GM12878 (cell line): ENCODE results near the gene ZNF701.
"Not testable (repeated sequence)": the region's sequence is repeated elsewhere in the genome, so short reads cannot be mapped to it uniquely, and the experiment has no call there.

Source experiments
- ATF3 ChIP-seq: IDR thresholded peaks from 2 replicates; pipeline ENCODE4 v1.6.1; 2011; ENCODE audit warnings: low read depth, mild to moderate bottlenecking, low read length, moderate library complexity, borderline replicate concordance; ENCODE audit errors: extremely low read depth
- CEBPB ChIP-seq, 2 experiments: fragments of 150-350 bp in 1 of 2; IDR thresholded peaks; 2 replicates each; pipeline ENCODE4 v1.6.1; 2012 to 2014; ENCODE audit warnings: low read depth in 2 of 2, low read length in 2 of 2, borderline replicate concordance in 1 of 2, inconsistent platforms in 1 of 2
- CHD4 ChIP-seq: fragments of 200-600 bp; sonication (generic); IDR thresholded peaks from 2 replicates; pipeline ENCODE4 v1.6.1; 2016; ENCODE audit warnings: mild to moderate bottlenecking
- CTCF ChIP-seq, 3 experiments: IDR thresholded peaks in 2 of 3; conservative IDR thresholded peaks in 1 of 3; 2 replicates each; pipeline ENCODE4 v1.5.1; 2011; ENCODE audit warnings: low read depth in 3 of 3, low read length in 3 of 3, mild to moderate bottlenecking in 3 of 3, control low read depth in 2 of 3, moderate library complexity in 2 of 3, inconsistent platforms in 1 of 3, mixed read lengths in 1 of 3; ENCODE audit not compliant: control insufficient read depth in 2 of 3, insufficient read depth in 1 of 3; ENCODE audit errors: extremely low read depth in 1 of 3
- E2F4 ChIP-seq: IDR thresholded peaks from 2 replicates; pipeline ENCODE4 v1.6.1; 2012; ENCODE audit warnings: low read depth, low read length, improper control_type of control experiment
- E2F8 ChIP-seq: fragments of 450-650 bp; IDR thresholded peaks from 2 replicates; pipeline ENCODE4 v1.6.1; 2018; ENCODE audit warnings: mild to moderate bottlenecking, low read depth, moderate library complexity; ENCODE audit not compliant: partially characterized antibody
- MTA3 ChIP-seq: IDR thresholded peaks from 2 replicates; pipeline ENCODE4 v1.6.1; 2012; ENCODE audit warnings: low read length, inconsistent platforms, borderline replicate concordance
- RCOR1 ChIP-seq: conservative IDR thresholded peaks from 2 replicates; pipeline ENCODE4 v1.6.1; 2012; ENCODE audit warnings: low read depth, low read length, improper control_type of control experiment
- RELA ChIP-seq: fragments of 450-650 bp; IDR thresholded peaks from 2 replicates; pipeline ENCODE4 v1.8.0; 2014; ENCODE audit warnings: borderline replicate concordance; ENCODE audit not compliant: partially characterized antibody
- SIN3A ChIP-seq: IDR thresholded peaks from 2 replicates; pipeline ENCODE4 v1.6.1; 2012; ENCODE audit warnings: low read depth, low read length, improper control_type of control experiment
- TCF7 ChIP-seq: IDR thresholded peaks from 2 replicates; pipeline ENCODE4 v1.6.1; 2014; ENCODE audit warnings: antibody characterized with exemption, borderline replicate concordance

GRCh38 chr19:52593441-52593840 lies 23.4 kb downstream of the ZNF701 start:
- TF ChIP-seq TCF7; CTCF (IDR thresholded peaks at IDR 0.05 in 2 of 3, conservative IDR thresholded peaks at IDR 0.05 in 1 of 3; ENCODE audit: control insufficient read depth in 2 of 3, extremely low read depth in 1 of 3, insufficient read depth in 1 of 3, low read depth in 3 of 3, low read length in 3 of 3); MTA3; E2F8; CHD4; RELA; RCOR1; SIN3A; CEBPB (IDR thresholded peaks at IDR 0.05; ENCODE audit: borderline replicate concordance in 1 of 2, low read depth in 2 of 2, low read length in 2 of 2); ATF3; E2F4: not testable (repeated sequence)
